HG03457 (cell line): ENCODE data around the gene SBK3.
A peak's percentile ranks its signal among the peaks of the same experiment; 100 is the strongest.
"Not testable (repeated sequence)": the region's sequence is repeated elsewhere in the genome, so short reads cannot be mapped to it uniquely, and the experiment has no call there.

ENCODE experiments used
- ATAC-seq: cut with Tn5 transposase; IDR thresholded peaks from one replicate; pipeline ENCODE4 v1.9.1; 2021; ENCODE audit warnings: moderate number of reproducible peaks; ENCODE audit not compliant: unreplicated experiment

Gene SBK3

DNA sequence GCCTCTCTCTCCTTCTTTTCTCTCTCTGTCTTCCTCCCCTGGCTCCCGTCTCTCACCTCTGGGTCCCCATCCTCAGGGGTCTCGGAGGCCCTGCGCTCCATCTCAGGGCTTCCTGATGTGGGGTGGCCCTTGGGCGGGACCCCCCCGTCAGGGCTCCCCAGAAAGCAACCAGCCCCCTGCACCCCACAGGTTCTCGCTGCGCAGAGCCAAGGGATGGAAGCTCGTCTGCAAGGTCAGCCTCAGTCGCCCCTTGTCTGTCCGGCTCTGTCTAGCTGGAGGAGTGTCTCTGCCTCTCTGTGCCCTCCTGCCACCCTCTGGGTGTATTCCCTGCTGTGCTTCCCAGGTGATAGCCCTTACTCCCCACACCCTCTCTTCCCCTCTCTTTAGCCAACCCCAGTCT lies at the start of gene SBK3:
Gene SBK3, minus strand, starts transcription at position 101 of the 400 bp plus-strand sequence. Its CDS starts 0 bp downstream, at position 101.
- ATAC-seq, result no peak

DNA sequence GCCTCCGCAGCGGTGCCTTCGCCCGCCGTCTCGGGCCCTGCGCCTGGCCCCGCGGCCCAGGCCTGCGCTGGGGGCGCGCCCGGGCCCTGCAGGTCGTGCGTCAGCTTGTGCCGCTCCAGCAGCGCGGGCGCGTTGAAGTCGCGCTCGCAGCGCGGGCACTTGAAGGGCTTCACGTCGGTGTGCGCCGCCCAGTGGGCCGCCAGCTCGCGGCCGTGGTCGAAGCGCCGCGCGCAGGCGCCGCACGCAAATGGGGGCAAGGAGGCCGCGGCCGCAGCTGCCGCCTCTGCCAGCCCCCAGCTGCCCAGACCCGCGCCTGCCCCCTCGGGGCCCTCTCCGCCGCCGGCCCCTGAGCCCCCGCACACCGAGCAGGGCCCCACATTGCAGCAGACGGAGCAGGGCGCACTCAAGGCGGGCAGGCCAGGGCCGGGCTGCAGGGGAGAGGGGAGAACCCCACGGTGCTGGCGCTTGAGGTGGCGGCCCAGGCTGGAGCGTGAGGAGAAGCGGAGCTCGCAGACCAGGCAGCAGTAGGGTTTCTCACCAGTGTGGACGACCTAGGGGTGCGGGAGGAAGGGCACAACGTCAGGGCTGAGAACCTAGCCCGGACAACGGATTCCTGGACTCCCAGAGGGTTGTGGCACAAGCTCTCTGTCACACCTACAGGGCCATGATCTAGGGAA lies 47.9 kb upstream of the SBK3 start:
- no peak for ATAC-seq

DNA sequence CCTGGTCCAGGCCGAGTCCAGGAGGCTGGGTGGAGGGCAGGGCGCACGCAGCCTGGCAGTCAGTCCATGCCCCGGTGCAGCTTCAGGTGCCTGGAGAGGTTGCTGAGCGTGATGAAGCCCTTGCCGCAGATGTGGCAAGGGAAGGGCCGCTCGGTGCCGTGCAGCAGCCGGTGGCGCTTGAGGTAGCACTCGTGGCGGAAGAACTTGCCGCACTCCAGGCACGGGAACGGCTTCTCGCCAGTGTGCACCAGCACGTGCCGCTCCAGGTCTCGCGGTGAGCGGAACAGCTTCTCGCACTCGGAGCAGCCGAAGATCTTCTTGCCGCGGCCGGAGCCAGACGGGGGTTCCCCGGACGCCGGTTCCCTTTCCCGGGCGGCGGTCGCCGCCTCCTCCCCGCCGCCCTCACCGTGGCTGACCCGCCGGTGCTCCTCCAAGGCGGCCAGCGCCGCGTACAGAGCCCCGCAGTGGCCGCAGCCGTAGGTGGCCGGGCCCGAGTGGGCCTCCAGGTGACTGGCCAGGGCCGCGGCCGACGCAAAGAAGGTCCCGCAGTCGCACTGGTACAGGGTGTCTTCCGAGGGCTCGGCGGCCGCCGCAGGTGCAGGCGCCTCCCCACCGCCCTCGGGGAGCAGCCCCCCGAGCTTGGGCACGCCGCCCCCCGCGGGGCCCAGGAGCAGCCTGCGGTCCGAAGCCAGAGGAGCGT lies 47.2 kb upstream of the SBK3 start:
- no peak for ATAC-seq

GRCh38 chr19:55591555-55591954 lies 46.2 kb upstream of the SBK3 start:
- no peak for ATAC-seq

GRCh38 chr19:55590617-55591016 lies 45.3 kb upstream of the SBK3 start:
- no peak for ATAC-seq

- no peak for ATAC-seq
Observed at GRCh38 chr19:55590109-55590508, 44.8 kb upstream of the SBK3 start.

GRCh38 chr19:55588738-55589137 lies 43.4 kb upstream of the SBK3 start:
- ATAC-seq, result no peak

GRCh38 chr19:55586976-55587668 lies 41.8 kb upstream of the SBK3 start:
- ATAC-seq, result peak; percentile 73

DNA sequence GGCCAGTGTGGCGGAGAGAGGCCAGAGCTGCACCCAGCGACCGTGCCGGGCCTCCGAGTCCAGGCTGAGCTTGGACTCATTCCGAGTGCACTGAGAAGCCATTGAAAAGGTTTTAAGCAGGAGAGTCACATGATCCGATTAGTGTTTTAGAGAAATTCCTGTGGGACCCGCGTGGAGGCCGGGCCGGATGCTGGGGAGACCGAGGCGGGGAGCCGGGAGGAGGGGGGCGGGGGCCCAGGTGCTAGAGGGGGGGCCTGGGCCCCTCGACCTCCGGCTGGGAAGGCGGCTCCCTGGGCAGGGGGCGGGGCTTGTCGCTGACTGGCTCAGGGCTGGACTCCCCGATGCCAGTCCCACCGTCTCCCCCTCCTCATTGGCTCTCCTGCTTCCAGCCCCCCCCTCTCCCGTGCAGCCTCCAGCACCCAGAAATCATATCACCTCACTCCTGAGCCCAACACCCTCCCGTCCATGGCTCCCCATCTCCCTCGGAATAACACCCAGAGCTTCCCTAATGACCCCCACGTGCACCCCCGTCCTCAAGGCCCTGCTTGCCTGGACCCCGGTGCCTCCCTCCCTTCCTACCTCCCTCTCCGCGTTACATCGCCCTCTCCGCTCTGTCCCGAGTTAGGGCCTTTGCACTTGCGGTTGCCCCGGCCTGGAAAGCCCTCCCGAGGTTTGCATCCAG lies 40.5 kb upstream of the SBK3 start:
- no peak for ATAC-seq

GRCh38 chr19:55584871-55585270 lies 39.5 kb upstream of the SBK3 start:
- no peak for ATAC-seq

DNA sequence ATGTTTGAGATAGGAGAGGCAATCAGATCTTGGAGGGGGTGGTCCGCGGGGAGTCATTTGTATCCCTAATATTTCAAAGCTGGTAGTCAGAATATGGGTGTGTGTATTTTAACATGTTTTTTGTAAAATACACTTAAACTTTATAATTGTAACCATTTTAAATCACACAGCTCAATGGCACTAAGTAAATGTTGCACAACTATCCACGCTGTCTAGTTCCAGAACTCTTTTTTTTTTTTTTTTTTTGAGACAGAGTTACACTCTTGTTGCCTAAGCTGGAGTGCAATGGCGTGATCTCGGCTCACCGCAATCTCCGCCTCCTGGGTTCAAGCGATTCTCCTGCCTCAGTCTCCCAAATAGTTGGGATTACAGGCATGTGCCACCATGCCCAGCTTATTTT lies 38.6 kb upstream of the SBK3 start:
- ATAC-seq, result not testable (repeated sequence)

DNA sequence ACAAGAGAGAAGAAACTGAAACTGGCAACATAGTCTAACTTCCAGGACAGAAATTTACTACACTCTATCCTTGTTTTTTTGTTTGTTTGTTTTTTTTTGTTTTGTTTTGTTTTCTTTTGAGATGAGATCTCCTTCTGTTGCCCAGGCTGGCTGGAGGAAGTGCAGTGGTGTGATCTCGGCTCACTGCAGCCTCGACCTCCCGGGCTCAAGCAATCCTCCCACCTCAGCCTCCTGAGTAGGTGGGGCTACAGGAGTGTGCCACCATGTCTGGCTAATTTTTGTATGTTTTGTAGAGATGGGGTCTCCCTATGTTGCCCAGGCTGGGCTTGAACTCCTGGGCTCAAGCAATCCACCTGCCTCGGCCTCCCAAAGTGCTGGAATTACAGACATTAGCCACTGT lies 36.9 kb upstream of the SBK3 start:
- ATAC-seq, result not testable (repeated sequence)

GRCh38 chr19:55581823-55582223 lies 36.5 kb upstream of the SBK3 start:
- no peak for ATAC-seq

GRCh38 chr19:55581145-55581822 lies 35.9 kb upstream of the SBK3 start:
- ATAC-seq, result no peak

GRCh38 chr19:55580628-55581144 lies 35.3 kb upstream of the SBK3 start, which contains the start of gene ZNF579:
ZNF579 (minus strand) TSS chr19:55580848; CDS start chr19:55579639, 1,209 bp downstream.
- no peak for ATAC-seq

GRCh38 chr19:55579766-55580621 lies 34.7 kb upstream of the SBK3 start:
- no peak for ATAC-seq

DNA sequence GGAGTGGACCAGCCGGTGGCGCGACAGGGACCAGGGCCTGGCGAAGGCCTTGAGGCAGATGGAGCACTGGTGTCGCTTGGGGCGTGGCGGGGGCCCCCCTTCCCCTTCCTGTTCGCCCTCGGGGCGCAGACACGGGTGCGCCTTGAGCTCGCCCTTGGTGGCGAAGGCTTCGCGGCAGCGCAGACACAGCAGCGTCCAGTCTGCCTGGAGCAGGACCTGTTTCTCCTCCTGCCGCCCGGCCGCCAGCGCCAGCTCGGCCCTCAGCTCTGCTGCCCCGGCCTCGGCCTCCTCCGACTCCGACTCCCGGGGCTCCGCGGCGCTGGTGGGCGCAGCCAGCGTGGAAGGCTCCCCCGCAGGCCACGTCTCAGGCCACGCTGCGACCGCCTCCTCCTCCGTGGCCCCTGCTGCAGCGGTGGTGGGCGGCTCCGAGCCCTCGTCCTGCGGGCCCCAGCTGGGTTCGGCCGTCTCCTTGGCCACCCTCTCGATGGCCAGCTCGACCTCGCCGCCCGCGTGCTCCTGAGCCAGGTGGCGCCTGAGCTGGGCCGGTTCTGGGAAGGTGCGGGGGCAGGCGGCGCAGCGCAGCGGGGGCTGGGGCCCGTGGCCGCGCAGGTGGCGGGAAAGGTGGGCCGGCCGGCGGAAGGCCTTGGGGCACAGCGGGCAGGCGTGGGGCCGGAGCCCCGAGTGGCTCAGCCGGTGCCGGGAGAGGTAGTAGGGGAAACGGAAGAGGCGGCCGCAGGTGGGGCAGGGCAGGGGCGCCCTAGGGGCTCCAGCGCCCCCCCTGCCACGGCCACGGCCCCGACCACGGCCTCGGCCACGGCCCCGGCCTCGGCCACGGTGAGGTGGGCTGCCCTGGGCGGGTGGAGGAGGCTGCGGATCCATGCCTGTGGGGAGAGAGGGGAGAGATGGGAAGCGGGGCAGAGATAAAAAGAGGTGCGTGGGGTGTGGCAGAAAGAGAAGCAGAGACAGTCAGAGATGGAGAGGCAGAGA lies 33.7 kb upstream of the SBK3 start:
- no peak for ATAC-seq

GRCh38 chr19:55578031-55578760 lies 32.9 kb upstream of the SBK3 start:
- no peak for ATAC-seq
